Hepatocyte (in vitro differentiated cells): ENCODE data around the gene SLC18A2.

Experiments used
- EZH2phosphoT487 ChIP-seq: fragments of 200-600 bp; sonication (generic); IDR thresholded peaks from one replicate; pipeline ENCODE4 v1.6.1; 2018; ENCODE audit warnings: antibody characterized with exemption, mild to moderate bottlenecking, low read depth, moderate library complexity; ENCODE audit not compliant: unreplicated experiment, severe bottlenecking
- TF ChIP-seq, protein P1 (sequence below): fragments of 200-600 bp; sonication (generic); IDR thresholded peaks from 2 replicates; pipeline ENCODE4 v1.5.1; 2016; ENCODE audit warnings: antibody characterized with exemption, mild to moderate bottlenecking; ENCODE audit not compliant: poor library complexity

DNA sequence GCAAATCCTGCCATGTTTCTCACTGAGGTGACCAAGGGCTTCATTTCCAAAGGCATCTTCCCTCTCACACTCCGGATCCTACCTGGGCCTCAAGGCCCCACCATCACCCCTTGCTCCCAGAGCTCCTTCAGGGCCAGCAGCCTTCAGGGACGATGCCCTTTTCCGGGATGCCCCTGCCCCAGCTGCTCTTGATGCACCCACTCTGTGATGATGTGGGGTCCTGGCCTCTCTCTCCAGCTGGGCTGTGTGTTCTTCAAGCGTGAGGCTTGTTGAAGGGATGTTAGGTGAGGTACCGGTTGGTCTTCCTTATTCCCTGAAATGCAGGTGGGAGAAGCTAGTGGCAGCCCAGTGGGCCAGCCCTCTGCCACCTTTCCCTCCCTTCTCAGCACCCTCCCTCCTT is 18.4 kb upstream of the SLC18A2 start:
- TF ChIP-seq, protein P1, sequence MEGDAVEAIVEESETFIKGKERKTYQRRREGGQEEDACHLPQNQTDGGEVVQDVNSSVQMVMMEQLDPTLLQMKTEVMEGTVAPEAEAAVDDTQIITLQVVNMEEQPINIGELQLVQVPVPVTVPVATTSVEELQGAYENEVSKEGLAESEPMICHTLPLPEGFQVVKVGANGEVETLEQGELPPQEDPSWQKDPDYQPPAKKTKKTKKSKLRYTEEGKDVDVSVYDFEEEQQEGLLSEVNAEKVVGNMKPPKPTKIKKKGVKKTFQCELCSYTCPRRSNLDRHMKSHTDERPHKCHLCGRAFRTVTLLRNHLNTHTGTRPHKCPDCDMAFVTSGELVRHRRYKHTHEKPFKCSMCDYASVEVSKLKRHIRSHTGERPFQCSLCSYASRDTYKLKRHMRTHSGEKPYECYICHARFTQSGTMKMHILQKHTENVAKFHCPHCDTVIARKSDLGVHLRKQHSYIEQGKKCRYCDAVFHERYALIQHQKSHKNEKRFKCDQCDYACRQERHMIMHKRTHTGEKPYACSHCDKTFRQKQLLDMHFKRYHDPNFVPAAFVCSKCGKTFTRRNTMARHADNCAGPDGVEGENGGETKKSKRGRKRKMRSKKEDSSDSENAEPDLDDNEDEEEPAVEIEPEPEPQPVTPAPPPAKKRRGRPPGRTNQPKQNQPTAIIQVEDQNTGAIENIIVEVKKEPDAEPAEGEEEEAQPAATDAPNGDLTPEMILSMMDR, result no peak
- no peak for TF ChIP-seq EZH2phosphoT487
